NCI-H2227 (cell line): Measurements from ENCODE around the gene MEAK7.
"Not testable (repeated sequence)": the region's sequence is repeated elsewhere in the genome, so short reads cannot be mapped to it uniquely, and the experiment has no call there.

Source experiments
- DNase-seq: peaks from one replicate; lab custom pipeline; 2025; ENCODE audit not compliant: unreplicated experiment; lab: John Stamatoyannopoulos, UW

The MEAK7 gene

GRCh38 chr16:84532855-84533486 lies 28.5 kb upstream of the MEAK7 start:
- DNase-seq, result no peak

- no peak for DNase-seq
Measured at GRCh38 chr16:84532291-84532724, 27.8 kb upstream of the MEAK7 start.

GRCh38 chr16:84531671-84532111 lies 27.2 kb upstream of the MEAK7 start:
- DNase-seq, result no peak

GRCh38 chr16:84530590-84530989 lies 26.1 kb upstream of the MEAK7 start:
- DNase-seq, result no peak

- DNase-seq, result no peak
Measured at GRCh38 chr16:84529607-84530006, 25.1 kb upstream of the MEAK7 start.

GRCh38 chr16:84528322-84528721 lies 23.9 kb upstream of the MEAK7 start:
- no peak for DNase-seq

- no peak for DNase-seq
Measured at GRCh38 chr16:84527532-84528269, 23.2 kb upstream of the MEAK7 start.

- DNase-seq, result no peak
Measured at GRCh38 chr16:84526794-84527531, 22.5 kb upstream of the MEAK7 start.

GRCh38 chr16:84524941-84525581 lies 20.6 kb upstream of the MEAK7 start:
- DNase-seq, result not testable (repeated sequence)

GRCh38 chr16:84524346-84524920 lies 20.0 kb upstream of the MEAK7 start:
- DNase-seq, result no peak

- no peak for DNase-seq
Measured at GRCh38 chr16:84521497-84521770, 17.0 kb upstream of the MEAK7 start.

GRCh38 chr16:84520725-84521496 lies 16.5 kb upstream of the MEAK7 start:
- no peak for DNase-seq

- no peak for DNase-seq
Measured at GRCh38 chr16:84519855-84520254, 15.4 kb upstream of the MEAK7 start.

GRCh38 chr16:84518804-84519341 lies 14.4 kb upstream of the MEAK7 start:
- no peak for DNase-seq

GRCh38 chr16:84518220-84518619 lies 13.8 kb upstream of the MEAK7 start:
- DNase-seq, result not testable (repeated sequence)

- DNase-seq, result no peak
Measured at GRCh38 chr16:84517366-84517765, 12.9 kb upstream of the MEAK7 start.

GRCh38 chr16:84514874-84515835 lies 10.7 kb upstream of the MEAK7 start:
- DNase-seq, result no peak

- DNase-seq, result no peak
Measured at GRCh38 chr16:84514295-84514873, 9.9 kb upstream of the MEAK7 start.

- no peak for DNase-seq
Measured at GRCh38 chr16:84513666-84514065, 9.2 kb upstream of the MEAK7 start.
